ENCODE data around the gene RGPD6.
"Not testable (repeated sequence)": the region's sequence is repeated elsewhere in the genome, so short reads cannot be mapped to it uniquely, and the experiment has no call there.

- TF ChIP-seq POLR2AphosphoS5 (IDR thresholded peaks at IDR 0.05; ENCODE audit: low read depth, low read length); TAF1 (IDR thresholded peaks at IDR 0.05; ENCODE audit: borderline replicate concordance, low read depth, low read length): not testable (repeated sequence)
These were observed 28.0 kb upstream of the RGPD6 start for GRCh38 chr2:110605057-110605456.
